GM18951 (cell line): ENCODE measurements around the gene TMPRSS12.
"Not testable (repeated sequence)": the region's sequence is repeated elsewhere in the genome, so short reads cannot be mapped to it uniquely, and the experiment has no call there.

Source experiments
- POLR2A ChIP-seq: IDR thresholded peaks from 4 replicates; pipeline ENCODE4 v1.6.1; 2011; ENCODE audit warnings: mild to moderate bottlenecking; ENCODE audit not compliant: insufficient read length, insufficient read depth; ENCODE audit errors: extremely low read depth
- in situ Hi-C: fragments of 300-500 bp; cut with MboI; formaldehyde crosslinking; loops from one replicate; pipeline ENCODE4 v1.12.0; 2022; ENCODE audit warnings: low sequenced_read_pairs, mixed read lengths, inconsistent platforms; ENCODE audit not compliant: unreplicated experiment

The TMPRSS12 gene

GRCh38 chr12:50925342-50925651, 82.6 kb downstream of the TMPRSS12 start:
- in situ Hi-C loops, result no loop called here
- no peak for TF ChIP-seq POLR2A

- no peak for TF ChIP-seq POLR2A
- in situ Hi-C loops, result no loop called here
These were observed 83.2 kb downstream of the TMPRSS12 start for GRCh38 chr12:50925920-50926319.

DNA sequence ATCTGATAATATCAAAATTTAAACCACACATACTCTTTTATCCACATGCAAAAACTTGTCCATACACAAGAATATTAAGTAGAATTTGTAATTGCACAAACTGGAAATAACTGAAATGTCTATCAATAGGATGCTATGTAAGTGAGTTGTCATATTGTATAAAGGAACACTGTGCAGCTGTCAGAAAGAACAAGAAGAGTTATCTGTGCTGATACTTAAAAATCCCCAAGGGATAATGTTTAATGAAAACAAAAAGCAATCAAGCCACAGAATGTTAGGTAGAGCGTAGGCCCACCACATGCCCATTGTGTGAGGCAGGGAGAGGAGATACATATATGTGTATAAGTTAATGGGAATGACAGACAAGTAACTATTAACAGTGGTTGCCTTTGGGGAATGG, 83.7 kb downstream of the TMPRSS12 start:
- in situ Hi-C loops, result no loop called here
- TF ChIP-seq POLR2A, result no peak

DNA sequence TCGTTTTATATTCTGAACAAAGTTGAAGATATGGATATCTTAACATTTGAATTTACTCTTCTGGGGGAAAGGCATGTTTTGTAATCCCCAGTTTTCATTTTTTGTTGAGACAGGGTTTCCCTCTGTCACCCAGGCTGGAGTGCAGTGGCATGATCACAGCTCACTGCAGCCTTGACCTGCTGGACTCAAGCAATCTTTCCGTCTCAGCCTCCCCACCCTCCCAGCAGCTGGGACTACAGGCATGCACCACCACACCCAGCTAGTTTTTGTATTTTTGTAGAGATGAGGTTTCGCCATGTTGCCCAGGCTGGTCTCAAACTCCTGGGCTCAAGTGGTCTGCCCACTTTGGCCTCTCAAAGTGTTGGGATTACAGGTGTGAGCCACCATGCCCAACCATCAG, 84.2 kb downstream of the TMPRSS12 start:
- in situ Hi-C loops, result not testable (repeated sequence)

DNA sequence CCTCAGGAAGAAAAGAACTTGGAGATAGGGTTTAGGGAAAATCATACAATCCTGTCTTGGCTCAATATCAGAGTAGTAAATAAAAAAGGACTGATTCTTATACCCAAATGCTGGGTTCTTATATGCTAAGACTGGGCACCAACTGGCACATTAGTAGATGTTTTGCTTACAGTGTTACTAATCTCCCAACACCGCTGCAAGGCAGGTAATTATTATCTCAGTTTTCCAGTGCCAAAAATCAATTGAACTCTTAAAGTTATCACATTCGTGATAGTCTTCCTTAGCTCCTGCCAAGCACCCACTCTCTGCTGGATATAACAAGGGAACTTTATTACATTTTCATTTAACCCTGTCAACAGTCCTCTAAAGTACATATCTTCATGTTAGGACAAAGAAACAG, 84.6 kb downstream of the TMPRSS12 start:
- no peak for TF ChIP-seq POLR2A
- in situ Hi-C loops, result no loop called here

DNA sequence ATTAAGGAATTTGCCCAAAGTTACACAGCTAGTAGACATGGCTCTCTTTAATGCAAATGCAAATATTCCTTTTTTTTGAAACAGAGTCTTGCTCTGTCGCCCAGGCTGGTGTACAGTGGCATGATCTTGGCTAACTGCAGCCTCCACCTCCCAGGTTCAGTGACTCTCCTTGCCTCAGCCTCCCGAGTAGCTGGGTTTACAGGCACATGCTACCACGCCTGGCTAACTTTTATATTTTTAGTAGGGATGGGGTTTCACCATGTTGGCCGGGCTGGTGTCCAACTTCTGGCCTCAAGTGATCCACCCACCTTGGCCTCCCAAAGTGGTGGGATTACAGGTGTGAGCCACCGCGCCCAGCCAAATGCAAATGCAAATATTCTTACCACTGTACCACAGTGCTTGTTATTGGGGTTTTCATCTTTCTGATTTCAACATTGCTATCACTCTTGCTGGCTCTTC, 85.1 kb downstream of the TMPRSS12 start:
- in situ Hi-C loops, result no loop called here
- TF ChIP-seq POLR2A, result no peak

DNA sequence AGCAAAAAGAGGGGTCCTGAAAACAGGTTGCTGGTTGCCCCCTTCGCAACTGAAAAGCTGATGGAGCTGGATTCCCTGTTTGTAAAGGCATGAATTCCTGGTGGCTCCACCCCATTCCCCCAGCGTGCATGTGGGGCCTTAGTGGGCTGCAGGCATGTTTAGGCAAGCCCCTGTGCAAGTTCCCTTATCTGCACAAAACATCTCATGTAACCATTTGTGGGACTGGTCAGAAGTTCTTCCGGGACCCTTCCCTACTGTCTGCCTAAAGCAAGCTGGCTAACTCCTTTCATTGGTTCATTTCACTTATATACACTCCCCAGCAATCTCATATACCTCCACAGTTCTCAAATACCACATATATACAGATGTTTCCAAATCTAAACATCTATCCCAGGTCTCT, 85.7 kb downstream of the TMPRSS12 start:
- no peak for TF ChIP-seq POLR2A
- in situ Hi-C loops, result no loop called here

DNA sequence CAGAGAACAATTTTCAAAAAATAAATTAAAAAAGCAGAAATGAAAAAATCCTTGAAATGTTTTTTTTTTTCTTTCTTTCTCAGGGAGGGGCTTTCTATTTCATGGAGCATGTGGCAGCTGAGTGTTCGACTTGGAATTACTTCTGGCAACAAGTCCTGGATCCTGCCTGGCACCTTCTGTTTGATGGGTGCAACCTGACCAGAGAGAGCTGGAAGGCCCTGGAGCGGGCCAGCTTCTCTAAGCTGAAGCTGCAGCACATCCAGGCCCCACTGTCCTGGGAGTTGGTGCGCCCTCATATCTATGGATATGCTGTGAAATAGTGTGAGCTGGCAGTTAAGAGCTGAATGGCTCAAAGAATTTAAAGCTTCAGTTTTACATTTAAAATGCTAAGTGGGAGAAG, 87.1 kb downstream of the TMPRSS12 start:
- in situ Hi-C loops, result no loop called here
- TF ChIP-seq POLR2A, result no peak

DNA sequence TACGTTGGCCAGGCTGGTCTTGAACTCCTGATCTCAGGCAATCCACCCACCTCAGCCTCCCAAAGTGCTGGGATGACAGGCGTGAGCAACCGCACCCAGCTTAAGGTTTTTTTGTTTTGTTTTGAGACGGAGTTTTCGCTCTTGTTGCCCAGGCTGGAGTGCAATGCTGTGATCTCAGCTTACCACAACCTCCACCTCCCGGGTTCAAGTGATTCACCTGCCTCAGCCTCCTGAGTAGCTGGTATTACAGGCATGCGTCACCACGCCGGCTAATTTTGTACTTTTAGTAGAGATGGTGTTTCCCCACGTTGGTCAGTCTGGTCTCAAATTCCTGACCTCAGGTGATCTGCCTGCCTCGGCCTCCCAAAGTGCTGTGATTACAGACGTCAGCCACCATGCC, 87.8 kb downstream of the TMPRSS12 start:
- in situ Hi-C loops, result not testable (repeated sequence)

DNA sequence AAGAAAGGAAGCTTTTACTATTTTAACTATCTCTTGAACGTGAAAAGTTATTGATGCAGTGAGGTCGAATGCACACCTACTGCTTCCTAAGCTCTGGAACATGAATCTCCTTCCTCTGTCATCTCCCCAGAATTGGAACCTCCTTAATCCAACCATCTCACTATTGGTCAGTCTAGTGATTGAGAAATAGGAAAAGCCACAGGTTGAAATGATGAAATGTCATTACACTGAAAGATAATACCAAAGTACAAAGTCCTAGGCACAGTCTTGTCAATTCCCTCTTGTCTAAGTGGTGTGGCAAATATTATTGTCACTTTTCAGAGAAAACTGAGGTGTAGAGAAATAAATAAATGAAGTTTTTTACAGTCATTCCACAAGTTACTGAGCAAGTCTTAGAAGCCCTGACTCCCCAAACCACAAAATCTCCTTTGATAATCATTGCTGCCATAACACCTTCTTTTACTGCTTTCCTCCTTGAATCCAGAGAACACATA, 90.1 kb downstream of the TMPRSS12 start:
- in situ Hi-C loops, result no loop called here
- TF ChIP-seq POLR2A, result no peak

- in situ Hi-C loops, result no loop called here
- TF ChIP-seq POLR2A, result no peak
These were observed 90.9 kb downstream of the TMPRSS12 start for GRCh38 chr12:50933459-50934124.

DNA sequence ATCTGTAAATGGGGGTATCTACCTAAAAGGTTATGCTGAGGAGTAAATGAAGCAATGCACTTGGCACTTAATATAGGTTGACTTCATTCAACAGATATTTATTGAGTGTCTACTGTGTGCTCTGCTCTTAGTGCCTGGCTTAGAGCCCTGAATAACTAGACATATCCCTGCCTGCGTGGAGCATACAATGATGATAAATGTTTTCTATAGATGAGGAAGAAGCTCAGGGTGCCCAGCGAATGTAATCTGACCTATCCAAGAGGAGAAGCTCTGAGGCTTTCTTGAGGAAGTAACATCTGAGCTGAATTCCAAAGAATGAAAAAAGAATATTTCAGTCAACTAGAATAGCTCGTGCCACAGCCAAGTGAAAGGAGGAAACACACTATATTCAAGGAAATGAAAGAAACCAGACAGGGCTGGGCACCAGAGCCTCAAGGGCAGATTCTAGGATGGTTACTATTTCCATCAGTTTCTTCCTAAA, 91.7 kb downstream of the TMPRSS12 start:
- in situ Hi-C loops, result no loop called here
- TF ChIP-seq POLR2A, result no peak

DNA sequence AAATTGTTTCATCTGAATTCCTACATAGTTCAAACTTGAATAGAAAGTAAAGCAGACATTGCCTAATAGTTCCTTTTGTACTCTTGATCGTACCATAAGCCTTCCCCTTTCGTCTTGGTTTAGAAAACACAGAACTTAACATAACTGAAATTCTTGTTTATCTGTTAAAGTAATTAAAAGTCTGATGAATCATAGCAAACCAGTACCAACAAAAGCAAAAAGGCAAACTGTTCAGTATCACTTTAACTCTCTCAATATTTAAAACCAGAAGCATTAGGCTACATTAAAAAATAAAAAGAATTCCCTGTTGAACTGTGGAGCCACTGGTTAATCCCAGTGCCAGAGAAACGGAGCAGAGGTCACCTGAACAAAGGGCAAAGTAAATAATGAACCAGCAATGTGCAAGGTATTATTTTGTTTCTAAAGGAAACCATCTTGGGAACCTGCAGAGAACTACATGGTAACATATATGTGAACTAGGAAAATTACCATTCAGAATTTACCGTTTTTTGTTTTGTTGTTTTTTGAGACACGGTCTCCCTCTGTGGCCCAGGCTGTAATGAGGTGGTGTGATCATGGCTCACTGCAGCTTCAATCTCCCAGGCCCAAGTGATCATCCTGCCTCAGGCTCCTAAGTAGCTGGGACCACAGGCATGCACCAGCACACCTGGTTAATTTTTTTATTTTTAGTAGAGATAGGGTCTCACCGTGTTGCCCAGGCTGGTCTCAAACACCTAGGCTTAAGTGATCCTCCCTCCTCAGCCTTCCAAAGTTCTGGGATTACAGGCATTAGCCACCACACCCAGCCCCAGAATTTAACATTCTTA, 92.5 kb downstream of the TMPRSS12 start:
- no peak for TF ChIP-seq POLR2A
- in situ Hi-C loops, result no loop called here
